GM12878 (cell line): ENCODE measurements around the gene ITLN1. TPM values are rescaled to one million over a fixed set of nuclear protein-coding genes. Genes with fewer than 3 reads are reported as not detected.

Source experiments
- ATAC-seq: fragments of 200-7000 bp; cut with Tn5 transposase; 3 replicates; pipeline ENCODE4 v1.9.1; 2020; ENCODE audit warnings: mild to moderate bottlenecking, moderate library complexity
- BruUV-seq: library from RNA; stranded (reverse); fragments of 400-500 nt; replicated peaks from 2 replicates; lab custom pipeline; 2021; lab: Mats Ljungman, UMichigan
- CTCF ChIA-PET: fragments of 300-600 bp; sonication (Branson Sonifier 250); formaldehyde crosslinking; extraction: SDS; loops from one replicate; lab custom pipeline; 2021; ENCODE audit warnings: inconsistent platforms; lab: Yijun Ruan, JAX
- POLR2A ChIA-PET: fragments of 350-600 bp; formaldehyde crosslinking; extraction: SDS; loops from one replicate; lab custom pipeline; 2021; ENCODE audit warnings: inconsistent platforms; lab: Charles Lee
- RAD21 ChIA-PET: fragments of 300-600 bp; sonication (Branson Sonifier 250); formaldehyde crosslinking; loops from one replicate; lab custom pipeline; 2023; ENCODE audit warnings: antibody characterized with exemption; ENCODE audit not compliant: unreplicated experiment; lab: Charles Lee
- SMC1A ChIA-PET: fragments of 300-600 bp; sonication (Branson Sonifier 250); formaldehyde crosslinking; loops from one replicate; lab custom pipeline; 2023; ENCODE audit not compliant: unreplicated experiment, uncharacterized antibody; lab: Charles Lee
- DNase-seq: peaks from one replicate; pipeline ENCODE4 v3.0.0-alpha.2; 2011; ENCODE audit warnings: low read depth, low spot score
- FAIRE-seq: peaks from 3 replicates; lab custom pipeline; 2011; peaks lifted over from hg19 to GRCh38; lab: Jason Lieb, UNC
- H2AFZ ChIP-seq: 2 replicates; pipeline ENCODE4 v1.6.0; 2011; ENCODE audit warnings: low read depth, low read length, control low read depth; ENCODE audit not compliant: control insufficient read depth
- H3K27ac ChIP-seq: 2 replicates; pipeline ENCODE4 v1.5.1; 2011; ENCODE audit warnings: control low read depth; ENCODE audit not compliant: control insufficient read depth, insufficient read depth
- H3K27me3 ChIP-seq, 2 experiments: replicated peaks in 1 of 2; 2 replicates each; pipeline versions ENCODE4 v1.6.0 to v1.6.1; 2011; ENCODE audit warnings: low read length in 1 of 2; ENCODE audit not compliant: control insufficient read depth in 2 of 2, insufficient read depth in 2 of 2
- H3K36me3 ChIP-seq, 2 experiments: 2 replicates each; pipeline ENCODE4 v1.5.1; 2011; ENCODE audit warnings: low read length in 1 of 2; ENCODE audit not compliant: control insufficient read depth in 2 of 2, insufficient read depth in 2 of 2
- H3K4me1 ChIP-seq: 2 replicates; pipeline ENCODE4 v1.6.1; 2011; ENCODE audit warnings: mild to moderate bottlenecking, low read length, moderate library complexity, mixed read lengths; ENCODE audit not compliant: control insufficient read depth, insufficient read depth
- H3K4me2 ChIP-seq: 2 replicates; pipeline ENCODE4 v1.6.0; 2011; ENCODE audit warnings: control low read depth; ENCODE audit not compliant: control insufficient read depth, insufficient read depth
- H3K4me3 ChIP-seq: fragments of 200-600 bp; sonication (generic); 2 replicates; pipeline ENCODE4 v1.5.1; 2016
- H3K79me2 ChIP-seq: 2 replicates; pipeline ENCODE4 v1.6.0; 2011; ENCODE audit warnings: low read length; ENCODE audit not compliant: control insufficient read depth, insufficient read depth
- H3K9ac ChIP-seq: 2 replicates; pipeline ENCODE4 v1.8.0; 2011; ENCODE audit warnings: low read length, control low read depth, mixed read lengths; ENCODE audit not compliant: control insufficient read depth, insufficient read depth
- H3K9me3 ChIP-seq: replicated peaks from 3 replicates; pipeline ENCODE4 v1.5.1; 2011; ENCODE audit warnings: mild to moderate bottlenecking, low read length; ENCODE audit not compliant: control insufficient read depth, insufficient read depth
- H4K20me1 ChIP-seq: 2 replicates; pipeline ENCODE4 v1.6.0; 2011; ENCODE audit not compliant: control insufficient read depth, insufficient read depth
- ASH2L ChIP-seq: fragments of 300-600, 200-600 bp; sonication (generic); IDR thresholded peaks from 2 replicates; pipeline ENCODE4 v1.6.1; 2017; ENCODE audit warnings: low read depth, mild to moderate bottlenecking, borderline replicate concordance
- BRCA1 ChIP-seq: IDR thresholded peaks from 2 replicates; pipeline ENCODE4 v1.6.1; 2011; ENCODE audit warnings: low read depth, low read length, improper control_type of control experiment
- DPF2 ChIP-seq: fragments of 450-650 bp; IDR thresholded peaks from 2 replicates; pipeline ENCODE4 v1.6.1; 2017; ENCODE audit warnings: mild to moderate bottlenecking
- IRF4 ChIP-seq: IDR thresholded peaks from 2 replicates; pipeline ENCODE4 v1.6.1; 2011; ENCODE audit warnings: low read depth, low read length
- MTA3 ChIP-seq: IDR thresholded peaks from 2 replicates; pipeline ENCODE4 v1.6.1; 2012; ENCODE audit warnings: low read length, inconsistent platforms, borderline replicate concordance
- MYB ChIP-seq: fragments of 150-350 bp; IDR thresholded peaks from 2 replicates; pipeline ENCODE4 v1.6.1; 2014; ENCODE audit warnings: mild to moderate bottlenecking, low read depth, low read length, borderline replicate concordance
- NFIC ChIP-seq: IDR thresholded peaks from 2 replicates; pipeline ENCODE4 v1.6.1; 2012; ENCODE audit warnings: low read depth, mild to moderate bottlenecking, inconsistent platforms, low read length, moderate library complexity
- PML ChIP-seq: IDR thresholded peaks from 2 replicates; pipeline ENCODE4 v1.6.1; 2012; ENCODE audit warnings: low read length, inconsistent platforms
- POU2F2 ChIP-seq: IDR thresholded peaks from 3 replicates; pipeline ENCODE4 v1.6.1; 2011; ENCODE audit warnings: low read depth, mild to moderate bottlenecking, low read length, borderline replicate concordance
- RUNX3 ChIP-seq: IDR thresholded peaks from 2 replicates; pipeline ENCODE4 v1.6.1; 2012; ENCODE audit warnings: low read length, inconsistent platforms
- ZBTB40 ChIP-seq: fragments of 450-650 bp; IDR thresholded peaks from 2 replicates; pipeline ENCODE4 v1.6.1; 2016; ENCODE audit warnings: mild to moderate bottlenecking, moderate library complexity, borderline replicate concordance
- WGBS: methylation state at CpG from one replicate; pipeline ENCODE4 v1.1.6; 2016; ENCODE audit warnings: low lambda C conversion rate; ENCODE audit not compliant: insufficient replicate concordance, insufficient coverage; ENCODE audit errors: missing lambda C conversion rate; 5-methylcytosine and 5-hydroxymethylcytosine counted together
- in situ Hi-C: fragments of 300-500 bp; cut with MboI; formaldehyde crosslinking; loops from 9 replicates; pipeline ENCODE4 v1.14.3; 2018; ENCODE audit warnings: mixed read lengths
- intact Hi-C: fragments of 100-400 bp; cut with micrococcal nuclease; formaldehyde crosslinking; loops from one replicate; pipeline ENCODE4 v1.14.2; 2022; ENCODE audit not compliant: unreplicated experiment
- polyA plus RNA-seq, 11 experiments: library from polyadenylated mRNA; depleted of rRNA in 4 of 11; unstranded in 6 of 11; stranded (reverse) in 5 of 11; fragments of >200 nt; fragmentation: Nextera tagmentation in 4 of 11; fragmentation: Illumina TruSeq in 1 of 11; extraction: Ambion mirVana in 4 of 11; extraction: Trizol in 1 of 11; gene quantifications; 1 replicate in 1 of 11; 2 replicates in 10 of 11; pipeline versions ENCODE4 v1.2.1 to v1.2.3, GENCODE V29; 2011 to 2016; ENCODE audit warnings: inconsistent platforms in 2 of 11, missing spikeins in 2 of 11, low read depth in 1 of 11
- total RNA-seq, 4 experiments: library from RNA; depleted of rRNA in 3 of 4; stranded (reverse); fragments of >200 nt in 3 of 4; fragmentation: Illumina TruSeq in 1 of 4; extraction: Trizol in 1 of 4; gene quantifications; 2 replicates each; pipeline versions ENCODE4 v1.2.1 to v1.2.3, GENCODE V29; 2013 to 2021

The ITLN1 gene
- total and polyA plus RNA-seq, 10 of the 15 experiments (the other 5 are each of a cell fraction or from before 2014, with no cell fraction given), result not detected

- Histone ChIP-seq H3K27me3 (no peaks in the 10 kb centered on the region), H3K36me3 (no peaks in the 10 kb centered on the region), H3K4me2 (no peak overlapping the region), H2AFZ (no peak overlapping the region), H3K9ac (no peak overlapping the region), H3K9me3 (no peaks in the 10 kb centered on the region; the same call in 2 of the 3 replicates), H3K4me3 (no peak overlapping the region), H3K4me1 (peaks cover 13% of the 10 kb centered on the region), H4K20me1 (no peaks in the 10 kb centered on the region), H3K27ac (no peak overlapping the region), H3K79me2 (no peaks in the 10 kb centered on the region)
- FAIRE-seq (no peak), DNase-seq (no peak), ATAC-seq (no peak)
- ChIA-PET CTCF (interaction anchor here (0.6 to 2.8 kb wide), 15 partner anchors 9 to 434 kb away, joined by 3 to 17 read pairs (median 6); partner anchors contain the start of genes CD244 and ITLN2), POLR2A (interaction anchor here (0.9 to 1.5 kb wide), 5 partner anchors 10 to 14 kb away, joined by 3 to 7 read pairs (median 4); partner anchors contain the start of gene CD244), RAD21 (interaction anchor here (0.7 to 2.6 kb wide), 5 partner anchors 8 to 101 kb away, joined by 3 to 24 read pairs (median 4); partner anchors contain the start of gene CD244), SMC1A (interaction anchor here (0.7 to 13.7 kb wide), 15 partner anchors 7 to 247 kb away, joined by 3 to 229 read pairs (median 4); partner anchors contain the start of gene CD244)
- BruUV-seq, result no TSS peak
- 46% methylated on average over 8 of the region's 8 CpGs for WGBS
- in situ Hi-C loops (no loop called here), intact Hi-C loops (no loop called here)
- TF ChIP-seq DPF2 (no peak), BRCA1 (no peak), RUNX3 (no peak), POU2F2 (no peak), ZBTB40 (no peak), ASH2L (no peak), NFIC (no peak), MYB (no peak), PML (no peak), MTA3 (no peak), IRF4 (no peak)
Measured at GRCh38 chr1:160850993-160851392, 34.0 kb downstream of the ITLN1 start.
